PC-9 (cell line): ENCODE data around the gene OR11A1.

Experiments used
- CTCF ChIP-seq: fragments of 200-600 bp; sonication (generic); conservative IDR thresholded peaks from 2 replicates; pipeline ENCODE4 v1.6.1; 2017; ENCODE audit warnings: mixed run types, antibody characterized with exemption, mild to moderate bottlenecking, moderate library complexity
- EZH2 ChIP-seq: fragments of 200-600 bp; sonication (generic); IDR thresholded peaks from 2 replicates; pipeline ENCODE4 v1.8.0; 2017; ENCODE audit warnings: antibody characterized with exemption, low read depth

DNA sequence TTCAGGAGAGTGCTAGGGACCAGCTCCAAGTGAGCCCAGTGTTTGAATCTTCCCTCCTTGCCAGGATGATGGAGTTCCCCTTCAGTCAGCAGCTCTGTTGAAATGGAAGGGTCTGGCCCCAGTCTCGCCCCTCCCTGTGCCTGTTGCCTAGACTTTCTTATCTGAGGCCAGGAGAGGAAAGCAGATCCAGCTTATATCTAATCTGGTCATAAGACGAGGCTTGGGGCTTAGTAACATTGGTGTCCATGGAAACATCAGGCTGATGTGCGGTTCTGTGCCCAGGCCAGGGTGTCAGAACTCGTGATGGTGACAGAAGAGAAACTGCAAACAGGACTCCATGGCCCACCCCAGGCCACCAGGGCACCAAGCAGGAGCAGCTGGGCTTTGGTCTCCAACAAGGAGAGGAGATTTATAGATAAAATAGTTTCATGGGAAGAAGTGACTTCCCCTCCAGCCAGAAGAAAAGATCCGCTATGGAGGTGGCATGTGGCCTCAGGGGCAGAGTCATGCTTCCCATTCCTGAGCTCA, 21.1 kb upstream of the OR11A1 start:
- no peak for TF ChIP-seq CTCF
- no peak for TF ChIP-seq EZH2
